ENCODE data around the gene ARL5A. TPM values are rescaled to one million over a fixed set of nuclear protein-coding genes. Genes with fewer than 3 reads are reported as not detected.

The ARL5A gene
- total RNA-seq, 1 donor from 2014 or later: 129 TPM

GRCh38 chr2:151786077-151786476 is 42.1 kb downstream of the ARL5A start:
- H3K9ac ChIP-seq: no peak overlapping the region
- Mint-ChIP-seq H3K4me3 (no peak overlapping the region), H3K27ac (no peak overlapping the region), H3K9me3 (no peaks in the 10 kb centered on the region), H3K27me3 (ENCODE audit: insufficient read depth, low read depth) (peaks cover 2% of the 10 kb centered on the region), H3K4me1 (no peaks in the 10 kb centered on the region), H3K36me3 (peaks cover 14% of the 10 kb centered on the region)
- H4K20me1 ChIP-seq (ENCODE audit: low read depth): no peaks in the 10 kb centered on the region
- TF ChIP-seq EZH2 (IDR thresholded peaks at IDR 0.05) (no peak), EZH2phosphoT487 (IDR thresholded peaks at IDR 0.05) (no peak), CTCF (IDR thresholded peaks at IDR 0.05) (no peak)
- no peaks in the 10 kb centered on the region for H3K79me2 ChIP-seq (ENCODE audit: low read depth)
- H3K27me3 ChIP-seq: no peaks in the 10 kb centered on the region
- H3K4me3 ChIP-seq: no peak overlapping the region
- H3F3A ChIP-seq (ENCODE audit: low read depth): no peaks in the 10 kb centered on the region
- H3K27ac ChIP-seq: no peak overlapping the region
- no peaks in the 10 kb centered on the region for H3K4me1 ChIP-seq
- no peak overlapping the region for H2AFZ ChIP-seq (replicated peaks)
- DNase-seq (ENCODE audit: low spot score): no peak
- H3K36me3 ChIP-seq: peaks cover 6% of the 10 kb centered on the region
- no peak overlapping the region for H3K4me2 ChIP-seq
- H3K9me3 ChIP-seq (ENCODE audit: low read depth): no peaks in the 10 kb centered on the region

DNA sequence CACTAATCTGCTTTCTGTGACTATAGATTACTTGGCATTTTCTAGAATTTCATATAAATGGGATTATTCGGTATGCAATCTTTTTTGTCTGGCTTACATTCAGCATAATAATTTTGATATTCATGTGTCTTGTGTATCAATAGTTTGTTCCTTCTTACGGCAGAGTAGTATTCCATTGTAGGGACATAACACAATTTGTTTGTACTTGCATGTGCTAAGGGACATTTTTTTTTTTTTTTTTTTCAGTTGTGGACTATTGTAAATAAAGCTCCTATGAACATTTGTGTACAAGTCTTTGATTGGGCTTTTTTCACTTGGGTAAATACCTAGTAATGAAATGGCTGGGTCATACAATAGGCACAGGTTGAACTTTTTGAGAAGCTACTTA is 45.1 kb downstream of the ARL5A start:
- peaks cover 2% of the 10 kb centered on the region for H3K27me3 Mint-ChIP-seq (ENCODE audit: insufficient read depth, low read depth)
- no peaks in the 10 kb centered on the region for H3F3A ChIP-seq (ENCODE audit: low read depth)
- H3K27ac ChIP-seq: no peak overlapping the region
- peaks cover 27% of the 10 kb centered on the region for H3K36me3 Mint-ChIP-seq
- no peaks in the 10 kb centered on the region for H4K20me1 ChIP-seq (ENCODE audit: low read depth)
- H3K4me3 ChIP-seq: no peak overlapping the region
- H3K27ac Mint-ChIP-seq: no peak overlapping the region
- H3K9me3 ChIP-seq (ENCODE audit: low read depth): no peaks in the 10 kb centered on the region
- DNase-seq (ENCODE audit: low spot score): no peak
- no peaks in the 10 kb centered on the region for H3K4me1 Mint-ChIP-seq
- TF ChIP-seq CTCF (IDR thresholded peaks at IDR 0.05) (no peak), EZH2 (IDR thresholded peaks at IDR 0.05) (no peak), EZH2phosphoT487 (IDR thresholded peaks at IDR 0.05) (no peak)
- no peaks in the 10 kb centered on the region for H3K4me1 ChIP-seq
- H3K27me3 ChIP-seq: no peaks in the 10 kb centered on the region
- H3K9me3 Mint-ChIP-seq: no peaks in the 10 kb centered on the region
- no peak overlapping the region for H3K9ac ChIP-seq
- no peak overlapping the region for H3K4me2 ChIP-seq
- peaks cover 6% of the 10 kb centered on the region for H3K36me3 ChIP-seq
- no peak overlapping the region for H2AFZ ChIP-seq (replicated peaks)
- no peak overlapping the region for H3K4me3 Mint-ChIP-seq
- no peaks in the 10 kb centered on the region for H3K79me2 ChIP-seq (ENCODE audit: low read depth)

DNA sequence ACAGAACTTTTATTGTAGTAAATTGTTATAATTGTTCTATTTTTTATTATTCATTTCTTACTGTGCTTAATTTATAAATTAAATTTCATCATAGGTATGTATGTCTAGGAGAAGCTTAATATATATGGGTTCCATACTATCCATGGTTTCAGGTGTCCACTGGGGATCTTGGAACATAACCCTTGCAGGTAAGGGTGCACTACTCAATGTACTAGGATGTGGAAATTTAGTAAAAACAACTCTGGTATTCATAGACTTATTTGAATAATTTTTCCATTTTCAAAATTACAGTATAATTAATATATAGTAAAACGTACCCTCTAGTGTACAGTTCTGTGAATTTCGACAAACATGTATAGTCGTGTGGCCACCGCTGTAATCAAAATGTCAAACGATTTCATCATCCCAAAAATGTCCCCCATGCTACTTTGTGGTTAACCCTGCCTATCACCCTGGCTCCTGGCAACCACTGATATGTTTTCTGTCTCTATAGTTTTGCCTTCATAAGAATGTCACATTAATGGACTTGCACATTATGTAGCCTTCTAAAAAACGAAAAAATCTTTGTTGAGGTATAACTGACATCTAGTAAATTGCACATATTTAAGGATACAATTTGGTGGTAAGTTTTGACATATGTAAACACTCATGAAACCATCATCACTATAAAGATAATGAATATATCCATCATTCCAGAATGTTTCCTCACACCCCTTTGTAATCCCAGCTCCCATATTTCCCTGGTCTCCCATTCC is 45.7 kb downstream of the ARL5A start:
- Histone ChIP-seq H2AFZ (replicated peaks) (no peak overlapping the region), H3K4me2 (no peak overlapping the region), H3K4me1 (no peaks in the 10 kb centered on the region), H3K36me3 (peaks cover 6% of the 10 kb centered on the region), H3K79me2 (ENCODE audit: low read depth) (no peaks in the 10 kb centered on the region), H3K9ac (no peak overlapping the region), H3F3A (ENCODE audit: low read depth) (no peaks in the 10 kb centered on the region), H4K20me1 (ENCODE audit: low read depth) (no peaks in the 10 kb centered on the region), H3K27me3 (no peaks in the 10 kb centered on the region), H3K27ac (no peak overlapping the region), H3K4me3 (no peak overlapping the region), H3K9me3 (ENCODE audit: low read depth) (no peaks in the 10 kb centered on the region)
- Mint-ChIP-seq H3K4me3 (no peak overlapping the region), H3K9me3 (no peaks in the 10 kb centered on the region), H3K27ac (no peak overlapping the region), H3K4me1 (no peaks in the 10 kb centered on the region), H3K36me3 (peaks cover 28% of the 10 kb centered on the region), H3K27me3 (ENCODE audit: insufficient read depth, low read depth) (no peaks in the 10 kb centered on the region)
- no peak for DNase-seq (ENCODE audit: low spot score)
- TF ChIP-seq EZH2 (IDR thresholded peaks at IDR 0.05) (no peak), CTCF (IDR thresholded peaks at IDR 0.05) (no peak), EZH2phosphoT487 (IDR thresholded peaks at IDR 0.05) (no peak)

Measured in neural progenitor cell (in vitro differentiated cells).